ENCODE measurements around the gene TSR3.
A peak's percentile ranks its signal among the peaks of the same experiment; 100 is the strongest.

Gene TSR3

DNA sequence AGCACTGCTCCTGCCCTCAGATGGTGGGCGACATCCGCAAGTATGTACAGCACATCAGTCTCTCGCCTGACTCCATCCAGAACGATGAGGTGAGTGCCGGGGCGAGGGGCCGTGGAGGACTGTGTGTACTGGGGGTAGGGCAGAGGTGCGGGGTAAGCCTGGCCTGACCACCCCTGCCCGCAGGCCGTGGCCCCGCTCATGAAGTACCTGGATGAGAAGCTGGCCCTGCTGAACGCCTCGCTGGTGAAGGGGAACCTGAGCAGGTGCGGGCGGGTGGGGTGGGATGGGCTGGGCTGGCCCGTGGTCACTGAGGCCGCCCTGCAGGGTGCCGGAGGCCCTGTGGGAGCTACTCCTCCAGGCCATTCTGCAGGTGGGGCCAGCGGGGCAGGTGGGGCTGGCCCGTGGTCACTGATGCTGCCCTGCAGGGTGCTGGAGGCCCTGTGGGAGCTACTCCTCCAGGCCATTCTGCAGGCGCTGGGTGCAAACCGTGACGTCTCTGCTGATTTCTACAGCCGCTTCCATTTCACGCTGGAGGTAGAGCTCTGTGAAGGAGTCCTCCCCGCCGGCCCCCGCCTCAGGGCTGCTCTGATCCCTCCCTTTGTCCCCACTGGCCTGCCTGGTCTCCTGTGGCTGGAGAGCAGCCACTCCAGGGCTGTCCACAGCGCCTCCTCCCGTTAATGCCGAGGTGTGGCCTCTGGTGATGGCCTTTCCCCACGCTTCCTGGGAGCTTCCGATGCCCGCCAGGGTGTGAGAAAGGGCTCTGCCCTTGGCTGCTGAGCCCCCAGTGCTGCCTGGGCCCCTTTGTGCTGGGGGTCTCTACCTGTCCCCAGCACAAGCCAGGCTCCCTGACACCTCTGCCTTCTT lies 5.0 kb downstream of the TSR3 start:
- TF ChIP-seq, protein P1, sequence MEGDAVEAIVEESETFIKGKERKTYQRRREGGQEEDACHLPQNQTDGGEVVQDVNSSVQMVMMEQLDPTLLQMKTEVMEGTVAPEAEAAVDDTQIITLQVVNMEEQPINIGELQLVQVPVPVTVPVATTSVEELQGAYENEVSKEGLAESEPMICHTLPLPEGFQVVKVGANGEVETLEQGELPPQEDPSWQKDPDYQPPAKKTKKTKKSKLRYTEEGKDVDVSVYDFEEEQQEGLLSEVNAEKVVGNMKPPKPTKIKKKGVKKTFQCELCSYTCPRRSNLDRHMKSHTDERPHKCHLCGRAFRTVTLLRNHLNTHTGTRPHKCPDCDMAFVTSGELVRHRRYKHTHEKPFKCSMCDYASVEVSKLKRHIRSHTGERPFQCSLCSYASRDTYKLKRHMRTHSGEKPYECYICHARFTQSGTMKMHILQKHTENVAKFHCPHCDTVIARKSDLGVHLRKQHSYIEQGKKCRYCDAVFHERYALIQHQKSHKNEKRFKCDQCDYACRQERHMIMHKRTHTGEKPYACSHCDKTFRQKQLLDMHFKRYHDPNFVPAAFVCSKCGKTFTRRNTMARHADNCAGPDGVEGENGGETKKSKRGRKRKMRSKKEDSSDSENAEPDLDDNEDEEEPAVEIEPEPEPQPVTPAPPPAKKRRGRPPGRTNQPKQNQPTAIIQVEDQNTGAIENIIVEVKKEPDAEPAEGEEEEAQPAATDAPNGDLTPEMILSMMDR (IDR thresholded peaks at IDR 0.05) = peak; percentile 45
- TF ChIP-seq ZFX (IDR thresholded peaks at IDR 0.05; ENCODE audit: borderline replicate concordance) = no peak

DNA sequence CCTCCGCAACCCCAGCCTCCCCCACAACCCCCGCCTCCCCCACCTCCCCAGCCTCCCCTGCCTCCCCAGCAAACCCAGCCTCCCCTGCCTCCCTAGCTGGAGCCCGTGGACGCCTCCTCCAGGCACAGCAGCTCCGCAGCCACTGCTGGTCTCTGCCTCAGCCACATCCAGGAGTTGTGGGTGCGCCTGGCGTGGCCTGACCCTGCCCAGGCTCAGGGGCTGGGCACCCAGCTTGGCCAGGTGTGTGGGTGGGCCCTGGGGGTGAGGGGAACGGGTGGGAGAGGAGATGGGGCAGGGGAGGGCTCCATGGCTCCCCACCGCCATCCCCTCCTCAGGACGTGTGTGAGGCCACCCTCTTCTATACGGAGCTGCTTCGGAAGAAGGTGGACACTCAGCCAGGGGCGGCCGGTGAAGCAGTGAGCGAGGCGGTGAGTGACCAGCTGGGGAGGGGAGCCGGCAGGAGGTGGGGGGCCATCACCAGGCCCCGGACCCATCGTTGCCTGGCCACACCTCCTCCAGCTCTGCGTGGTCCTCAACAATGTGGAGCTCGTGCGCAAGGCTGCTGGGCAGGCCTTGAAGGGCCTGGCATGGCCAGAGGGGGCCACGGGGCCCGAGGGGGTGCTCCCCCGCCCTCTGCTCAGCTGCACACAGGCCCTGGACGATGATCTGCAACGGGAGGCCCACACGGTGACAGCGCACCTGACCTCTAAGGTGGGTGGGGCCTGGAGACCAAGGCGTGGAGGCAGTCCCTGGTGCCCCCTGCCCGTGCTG lies 5.8 kb downstream of the TSR3 start:
- TF ChIP-seq, protein P1 (IDR thresholded peaks at IDR 0.05) = no peak
- TF ChIP-seq ZFX (IDR thresholded peaks at IDR 0.05; ENCODE audit: borderline replicate concordance) = no peak
- H3K27ac ChIP-seq = no peak overlapping the region

More for the DNA sequence above, 5.0 kb downstream of the TSR3 start:
- H3K27ac ChIP-seq = no peak overlapping the region

DNA sequence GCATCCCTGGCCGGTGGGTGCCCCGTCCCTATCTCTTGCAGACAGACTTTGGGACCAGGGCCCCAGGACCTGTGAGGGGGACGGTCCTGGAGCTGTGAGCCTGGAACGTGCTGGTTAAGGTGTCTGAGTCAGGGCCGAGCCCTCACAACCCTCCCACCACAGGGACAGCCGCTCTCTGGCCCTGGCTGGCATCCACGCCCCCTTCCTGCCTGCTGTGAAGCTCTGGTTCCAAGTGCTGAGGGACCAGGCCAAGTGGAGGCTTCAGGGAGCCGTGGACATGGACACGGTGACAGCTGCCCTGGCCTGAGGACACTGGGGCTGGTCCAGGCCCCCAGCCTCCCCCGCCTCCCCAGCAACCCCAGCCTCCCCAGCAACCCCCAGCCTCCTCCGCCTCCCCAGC lies 6.6 kb downstream of the TSR3 start:
- TF ChIP-seq, protein P1 (IDR thresholded peaks at IDR 0.05) = no peak

DNA sequence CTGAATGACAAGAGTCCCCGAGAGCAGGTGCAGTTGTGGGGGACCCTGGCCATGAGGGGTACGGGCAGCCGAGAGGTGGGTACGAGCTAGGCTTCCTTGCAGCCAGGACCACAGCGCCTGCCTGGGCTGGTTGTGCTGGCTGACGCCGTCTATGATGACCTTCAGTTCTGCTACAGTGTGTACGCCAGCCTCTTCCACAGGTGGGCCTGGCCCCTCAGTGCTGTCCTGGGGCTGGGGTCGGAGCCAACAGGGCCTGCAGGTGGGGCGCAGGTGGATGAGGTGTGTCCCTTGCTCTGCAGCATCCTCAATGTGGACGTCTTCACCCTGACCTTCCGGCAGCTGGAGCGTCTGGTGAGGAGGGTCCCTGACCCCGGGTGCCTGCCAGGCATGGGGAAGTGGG lies 7.2 kb downstream of the TSR3 start:
- TF ChIP-seq, protein P1 (IDR thresholded peaks at IDR 0.05) = no peak
- TF ChIP-seq ZFX (IDR thresholded peaks at IDR 0.05; ENCODE audit: borderline replicate concordance) = no peak
- H3K27ac ChIP-seq = no peak overlapping the region

More for the DNA sequence above, 6.6 kb downstream of the TSR3 start:
- H3K27ac ChIP-seq = no peak overlapping the region

DNA sequence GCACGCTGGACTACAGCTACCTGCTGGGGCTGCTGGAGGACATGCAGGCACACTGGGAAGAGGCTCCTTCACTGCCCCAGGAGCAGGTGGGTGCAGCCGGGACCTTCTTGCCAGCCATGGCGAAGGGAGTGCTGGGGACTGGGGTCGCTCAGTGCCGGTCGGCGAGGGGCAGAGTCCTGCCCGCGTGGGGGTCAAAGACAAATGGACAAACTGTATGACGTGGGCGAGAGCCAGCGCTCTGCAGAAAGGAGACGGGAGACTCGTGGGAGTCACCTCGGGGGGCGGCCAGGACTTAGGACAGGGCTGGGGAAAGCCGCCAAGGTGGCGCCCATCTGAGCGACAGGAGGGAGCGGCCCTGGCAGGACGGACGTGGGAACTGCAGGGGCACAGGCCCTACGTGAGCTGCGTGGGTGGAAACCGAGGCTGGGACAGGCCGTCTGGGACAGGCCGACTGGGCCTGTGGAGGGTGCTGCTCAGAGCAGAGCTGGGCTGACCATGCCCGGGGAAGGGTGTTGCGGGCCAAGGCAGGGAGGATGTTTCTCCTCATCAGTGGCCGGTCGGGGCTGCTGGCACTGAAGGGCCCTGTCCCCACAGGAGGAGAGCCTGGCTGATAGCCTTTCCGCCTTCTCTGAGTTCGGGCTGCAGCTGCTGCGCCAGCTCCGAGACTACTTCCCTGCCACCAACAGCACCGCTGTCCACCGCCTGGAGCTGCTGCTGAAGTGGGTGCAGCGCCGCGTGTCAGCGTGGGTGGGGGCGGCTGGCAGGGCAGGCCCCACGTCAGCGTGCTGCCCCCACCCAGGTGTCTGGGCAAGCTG lies 8.0 kb downstream of the TSR3 start:
- TF ChIP-seq ZFX (IDR thresholded peaks at IDR 0.05; ENCODE audit: borderline replicate concordance) = no peak
- TF ChIP-seq, protein P1 (IDR thresholded peaks at IDR 0.05) = no peak; the same call in 1 of the 2 replicates
- peak overlapping the region; percentile 46 for H3K27ac ChIP-seq

DNA sequence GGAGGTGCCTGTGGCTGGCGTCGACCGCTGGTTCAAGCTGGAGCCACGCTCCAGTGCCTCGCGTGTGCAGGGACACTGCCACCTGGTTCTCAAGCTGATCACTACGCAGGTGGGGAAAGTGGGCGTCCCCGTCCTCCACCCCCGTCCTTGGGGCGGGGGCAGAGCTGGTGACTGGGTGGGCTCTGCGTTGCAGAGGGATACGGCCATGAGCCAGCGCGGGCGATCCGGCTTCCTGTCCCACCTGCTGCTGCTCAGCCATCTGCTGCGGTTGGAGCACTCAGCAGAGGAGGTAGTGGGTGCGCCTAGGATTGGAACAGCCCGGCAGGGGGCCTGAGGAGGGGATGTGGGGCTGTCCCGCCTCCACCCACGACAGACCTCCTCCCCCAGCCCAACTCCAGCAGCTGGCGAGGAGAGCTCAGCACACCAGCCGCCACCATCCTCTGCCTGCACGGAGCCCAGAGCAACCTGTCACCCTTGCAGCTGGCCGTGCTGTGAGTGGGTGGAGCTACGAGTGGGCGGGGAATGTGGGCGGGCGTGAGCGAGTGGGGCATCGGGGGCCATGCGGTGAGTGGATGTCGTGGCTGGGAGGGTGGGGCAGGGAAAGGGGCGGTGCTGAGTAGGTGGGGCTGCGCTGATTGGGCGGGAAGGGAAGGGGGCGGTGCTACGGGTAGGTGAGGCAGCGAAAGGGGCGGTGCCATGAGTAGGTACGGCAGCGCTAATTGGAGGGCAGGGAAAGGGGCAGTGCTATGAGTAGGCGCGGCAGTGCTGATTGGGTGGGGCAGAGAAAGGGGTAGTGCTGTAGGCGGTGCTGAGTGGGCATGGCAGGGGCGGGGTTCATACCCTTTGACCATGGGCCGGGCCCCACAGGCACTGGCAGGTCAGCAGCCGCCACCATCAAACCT lies 8.9 kb downstream of the TSR3 start:
- peak overlapping the region; percentile 46 for H3K27ac ChIP-seq
- TF ChIP-seq ZFX (IDR thresholded peaks at IDR 0.05; ENCODE audit: borderline replicate concordance) = no peak
- TF ChIP-seq, protein P1 (IDR thresholded peaks at IDR 0.05) = peak; percentile 23

Data from 22Rv1 (cell line).